Measurements from ENCODE around the gene FRYL.

GRCh38 chr4:48590884-48591283, 189.2 kb downstream of the FRYL start:
- no peak for TF ChIP-seq CTCF (IDR thresholded peaks at IDR 0.05; ENCODE audit: insufficient read depth, low read length, poor library complexity, severe bottlenecking)
- no peak for TF ChIP-seq EZH2phosphoT487 (conservative IDR thresholded peaks at IDR 0.05; ENCODE audit: low read length)

All from SU-DHL-6 (cell line).